GM10266 (cell line): ENCODE results near the gene ETV7.
"Not testable (repeated sequence)": the region's sequence is repeated elsewhere in the genome, so short reads cannot be mapped to it uniquely, and the experiment has no call there.

ENCODE experiments used
- DNase-seq: peaks from one replicate; pipeline ENCODE4 v3.0.0; 2012; ENCODE audit errors: extremely low spot score
- TF ChIP-seq, protein P1 (sequence below): IDR thresholded peaks from 2 replicates; pipeline ENCODE4 v1.5.1; 2012; ENCODE audit warnings: mild to moderate bottlenecking, low read depth; ENCODE audit not compliant: control insufficient read depth, insufficient read depth; ENCODE audit errors: missing control alignments

Gene ETV7

DNA sequence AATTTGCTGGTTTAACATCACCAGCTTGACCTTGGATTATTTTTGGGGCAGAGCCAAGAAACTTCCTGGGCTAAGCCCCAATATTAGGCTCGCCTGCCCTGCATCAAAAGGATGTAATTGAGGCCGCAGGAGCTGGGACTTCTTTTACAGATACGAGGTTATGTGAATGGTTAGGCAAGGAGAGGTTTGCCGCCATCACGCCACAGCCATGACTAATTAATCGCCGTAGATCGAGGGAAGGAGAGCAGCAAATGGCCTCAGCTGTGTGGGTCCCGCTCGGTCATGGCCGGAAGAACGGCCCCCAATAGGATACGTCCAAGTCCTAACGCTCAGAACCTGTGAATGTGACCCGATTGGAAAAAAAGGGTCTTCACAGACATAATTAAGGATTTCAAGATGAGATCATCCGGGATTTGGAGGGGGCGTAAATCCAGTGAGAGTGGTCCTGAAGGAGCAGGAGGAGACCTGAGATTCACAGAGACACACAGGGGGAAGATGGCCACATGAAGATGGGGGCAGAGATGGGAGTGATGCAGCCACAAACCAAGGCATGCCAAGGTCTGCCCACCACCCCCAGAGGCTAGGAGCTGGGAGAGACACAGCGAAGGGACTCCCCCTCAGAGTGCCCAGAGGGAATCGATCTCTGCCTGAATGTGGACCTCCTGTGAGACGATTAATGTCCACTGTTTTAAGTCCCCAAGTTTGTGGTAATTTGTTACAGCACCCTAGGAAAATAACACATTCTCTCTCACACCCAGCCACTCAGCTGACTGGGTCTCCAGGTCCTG lies 40.8 kb downstream of the ETV7 start:
- TF ChIP-seq, protein P1, sequence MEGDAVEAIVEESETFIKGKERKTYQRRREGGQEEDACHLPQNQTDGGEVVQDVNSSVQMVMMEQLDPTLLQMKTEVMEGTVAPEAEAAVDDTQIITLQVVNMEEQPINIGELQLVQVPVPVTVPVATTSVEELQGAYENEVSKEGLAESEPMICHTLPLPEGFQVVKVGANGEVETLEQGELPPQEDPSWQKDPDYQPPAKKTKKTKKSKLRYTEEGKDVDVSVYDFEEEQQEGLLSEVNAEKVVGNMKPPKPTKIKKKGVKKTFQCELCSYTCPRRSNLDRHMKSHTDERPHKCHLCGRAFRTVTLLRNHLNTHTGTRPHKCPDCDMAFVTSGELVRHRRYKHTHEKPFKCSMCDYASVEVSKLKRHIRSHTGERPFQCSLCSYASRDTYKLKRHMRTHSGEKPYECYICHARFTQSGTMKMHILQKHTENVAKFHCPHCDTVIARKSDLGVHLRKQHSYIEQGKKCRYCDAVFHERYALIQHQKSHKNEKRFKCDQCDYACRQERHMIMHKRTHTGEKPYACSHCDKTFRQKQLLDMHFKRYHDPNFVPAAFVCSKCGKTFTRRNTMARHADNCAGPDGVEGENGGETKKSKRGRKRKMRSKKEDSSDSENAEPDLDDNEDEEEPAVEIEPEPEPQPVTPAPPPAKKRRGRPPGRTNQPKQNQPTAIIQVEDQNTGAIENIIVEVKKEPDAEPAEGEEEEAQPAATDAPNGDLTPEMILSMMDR, result no peak
- DNase-seq, result no peak

GRCh38 chr6:36345681-36346466 lies 41.6 kb downstream of the ETV7 start:
- TF ChIP-seq, protein P1, result no peak
- DNase-seq, result no peak

DNA sequence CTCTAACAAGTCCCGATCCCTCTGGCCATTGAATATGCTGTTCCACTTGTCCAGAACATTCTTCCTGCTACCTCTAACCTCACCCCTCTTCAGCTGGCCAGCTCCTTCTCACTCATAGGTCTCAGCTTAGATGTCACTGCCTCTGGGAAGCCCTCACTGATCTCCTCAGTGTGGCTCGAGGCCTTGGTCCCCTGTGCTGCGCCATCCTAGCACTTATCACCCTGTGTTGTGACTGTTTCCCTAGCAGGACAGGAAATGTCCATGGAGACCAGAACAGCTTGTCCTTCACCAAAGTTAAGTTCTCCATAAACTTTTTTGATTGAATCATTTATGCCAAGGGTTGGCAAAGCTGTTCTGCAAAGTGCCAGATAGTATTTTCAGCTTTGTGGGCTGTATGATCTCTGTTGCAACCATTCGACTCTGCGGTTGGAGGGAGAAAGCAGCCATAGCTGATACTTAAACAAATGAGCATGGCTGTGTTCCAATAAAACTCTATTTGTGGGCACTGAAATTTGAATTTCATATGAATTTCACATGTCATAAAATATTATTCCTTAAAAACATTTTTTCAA lies 44.3 kb downstream of the ETV7 start:
- TF ChIP-seq, protein P1, result no peak
- DNase-seq, result no peak

DNA sequence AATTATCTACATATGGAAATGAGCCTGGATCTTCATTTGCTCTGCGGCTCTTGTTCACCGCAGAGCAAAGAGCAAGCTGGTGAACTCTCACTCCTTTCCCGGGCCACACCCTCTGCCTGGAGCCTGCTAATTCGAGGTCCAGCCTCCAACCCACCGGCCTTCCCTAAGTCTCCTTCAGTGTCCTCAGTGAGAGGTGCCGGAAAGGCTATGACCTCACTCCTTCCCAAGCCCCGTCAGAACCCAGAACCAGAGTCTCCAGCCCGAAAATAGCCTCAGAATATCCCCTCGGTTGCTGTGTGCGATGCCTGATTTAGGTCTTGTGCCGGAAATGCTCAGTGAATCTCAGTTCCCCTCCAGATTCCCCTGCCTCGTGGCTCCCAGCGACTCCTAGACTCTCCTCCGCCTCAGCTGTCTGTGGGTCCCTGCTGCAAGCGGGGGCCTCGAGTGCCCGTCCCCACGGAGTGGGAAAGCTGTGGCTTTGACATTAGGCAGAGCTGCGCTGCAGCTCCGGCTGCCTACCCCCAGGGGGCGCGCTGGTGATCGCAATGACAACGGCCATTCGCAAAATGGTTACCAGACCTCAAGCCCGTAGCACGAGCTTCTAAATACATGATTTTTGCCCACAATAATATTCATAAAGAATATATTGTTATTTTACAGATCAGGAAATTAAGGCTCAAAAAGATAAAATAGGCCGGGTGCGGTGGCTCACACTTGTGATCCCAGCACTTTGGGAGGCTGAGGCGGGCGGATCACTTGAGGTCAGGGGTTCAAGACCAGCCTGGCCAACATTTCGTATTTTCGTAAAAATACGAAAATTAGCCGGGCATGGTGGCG lies 46.6 kb downstream of the ETV7 start:
- peak; percentile 65 for DNase-seq
- TF ChIP-seq, protein P1, result peak; percentile 95

DNA sequence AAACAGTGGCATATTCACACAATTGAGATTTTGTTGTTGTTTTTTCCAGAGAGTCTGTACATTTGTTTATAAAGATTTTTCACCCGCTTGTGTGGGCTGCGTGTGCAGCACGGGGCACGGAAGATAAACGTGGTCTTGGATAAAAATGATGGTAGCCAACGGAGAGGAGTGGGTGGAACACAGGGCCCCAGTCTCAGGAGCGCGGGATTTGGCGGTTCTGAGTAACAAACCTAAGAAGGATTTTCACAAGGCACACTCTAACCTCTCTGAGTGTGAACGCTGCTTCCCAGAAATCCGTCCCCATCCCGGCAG lies 47.2 kb downstream of the ETV7 start:
- TF ChIP-seq, protein P1, result no peak

GRCh38 chr6:36339146-36339545 lies 48.3 kb downstream of the ETV7 start:
- TF ChIP-seq, protein P1, result no peak
- DNase-seq, result no peak

More for the DNA sequence above, 47.2 kb downstream of the ETV7 start:
- no peak for DNase-seq

- not testable (repeated sequence) for DNase-seq
These were observed 49.2 kb downstream of the ETV7 start for GRCh38 chr6:36338223-36338622.
